BJ (cell line): ENCODE measurements around the gene ARHGAP23. TPM values are rescaled to one million over a fixed set of nuclear protein-coding genes. Genes with fewer than 3 reads are reported as not detected.
A peak's percentile ranks its signal among the peaks of the same experiment; 100 is the strongest.

Experiments used
- CTCF ChIA-PET: fragments of 350-600 bp; formaldehyde crosslinking; extraction: SDS; loops from one replicate; lab custom pipeline; 2021; ENCODE audit warnings: antibody characterized with exemption, inconsistent platforms; lab: Yijun Ruan, JAX
- POLR2A ChIA-PET: fragments of 300-600 bp; sonication (Branson Sonifier 250); formaldehyde crosslinking; extraction: SDS; loops from one replicate; lab custom pipeline; 2021; ENCODE audit warnings: antibody characterized with exemption; lab: Charles Lee
- DNase-seq: peaks from one replicate; pipeline ENCODE4 v3.0.0-alpha.2; 2011; ENCODE audit warnings: low read depth
- H3K27me3 ChIP-seq: 2 replicates; pipeline ENCODE4 v1.6.0; 2011; ENCODE audit warnings: low read length; ENCODE audit not compliant: control insufficient read depth, insufficient read depth
- H3K36me3 ChIP-seq: 2 replicates; pipeline ENCODE4 v1.5.1; 2011; ENCODE audit warnings: low read length; ENCODE audit not compliant: control insufficient read depth, insufficient read depth
- H3K4me3 ChIP-seq: 2 replicates; pipeline ENCODE4 v1.5.1; 2011; ENCODE audit warnings: low read depth, mild to moderate bottlenecking, control low read depth, low read length
- polyA plus RNA-seq: library from polyadenylated mRNA; depleted of rRNA; stranded (reverse); fragments of >200 nt; gene quantifications from 2 replicates; pipeline ENCODE4 v1.2.3, GENCODE V29; 2011
- TF ChIP-seq, protein P1 (sequence below): IDR thresholded peaks from 2 replicates; pipeline ENCODE4 v1.5.1; 2011; ENCODE audit warnings: low read depth, mild to moderate bottlenecking, control low read depth, inconsistent platforms, low read length, moderate library complexity; ENCODE audit not compliant: insufficient read depth

ARHGAP23 gene
- polyA plus RNA-seq, 1 experiment, result 17.2 TPM

DNA sequence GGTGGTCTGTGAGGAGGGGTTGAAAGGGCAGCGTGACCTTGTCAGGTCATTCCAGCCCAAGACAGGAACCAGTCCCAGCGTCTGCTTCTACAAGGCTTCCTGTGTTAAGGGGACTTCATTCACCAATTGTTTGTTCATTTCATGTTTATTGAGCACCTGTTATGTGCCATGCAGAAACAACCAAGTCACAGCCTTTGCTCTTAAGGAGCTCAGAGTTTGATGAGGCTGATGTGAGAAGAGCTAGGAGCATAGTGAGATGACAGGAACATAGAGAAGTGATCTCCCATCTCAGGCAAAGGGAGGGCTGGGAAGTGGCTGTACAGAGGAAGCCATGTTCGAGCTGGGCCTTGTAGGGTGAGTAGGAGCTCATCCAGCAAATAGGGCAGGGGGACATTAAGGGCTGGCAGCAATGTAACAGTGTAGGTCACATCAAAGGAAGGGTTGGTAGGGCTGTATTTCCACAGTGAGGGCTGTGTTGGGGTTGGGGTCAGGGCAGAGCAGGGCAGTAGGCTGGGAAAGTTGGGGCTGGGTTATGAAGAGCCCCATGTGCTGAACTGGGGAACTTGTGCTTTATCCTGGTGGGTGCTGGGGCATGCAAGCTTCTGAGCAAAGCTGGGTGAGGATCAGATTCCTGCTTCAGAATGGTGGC is 79.8 kb downstream of the ARHGAP23 start:
- peaks cover 26% of the 10 kb centered on the region for H3K36me3 ChIP-seq
- TF ChIP-seq, protein P1, sequence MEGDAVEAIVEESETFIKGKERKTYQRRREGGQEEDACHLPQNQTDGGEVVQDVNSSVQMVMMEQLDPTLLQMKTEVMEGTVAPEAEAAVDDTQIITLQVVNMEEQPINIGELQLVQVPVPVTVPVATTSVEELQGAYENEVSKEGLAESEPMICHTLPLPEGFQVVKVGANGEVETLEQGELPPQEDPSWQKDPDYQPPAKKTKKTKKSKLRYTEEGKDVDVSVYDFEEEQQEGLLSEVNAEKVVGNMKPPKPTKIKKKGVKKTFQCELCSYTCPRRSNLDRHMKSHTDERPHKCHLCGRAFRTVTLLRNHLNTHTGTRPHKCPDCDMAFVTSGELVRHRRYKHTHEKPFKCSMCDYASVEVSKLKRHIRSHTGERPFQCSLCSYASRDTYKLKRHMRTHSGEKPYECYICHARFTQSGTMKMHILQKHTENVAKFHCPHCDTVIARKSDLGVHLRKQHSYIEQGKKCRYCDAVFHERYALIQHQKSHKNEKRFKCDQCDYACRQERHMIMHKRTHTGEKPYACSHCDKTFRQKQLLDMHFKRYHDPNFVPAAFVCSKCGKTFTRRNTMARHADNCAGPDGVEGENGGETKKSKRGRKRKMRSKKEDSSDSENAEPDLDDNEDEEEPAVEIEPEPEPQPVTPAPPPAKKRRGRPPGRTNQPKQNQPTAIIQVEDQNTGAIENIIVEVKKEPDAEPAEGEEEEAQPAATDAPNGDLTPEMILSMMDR, result no peak
- CTCF ChIA-PET, result interaction anchor here (0.7 to 4.6 kb wide), 9 partner anchors 16 to 183 kb away, joined by 3 to 39 read pairs (median 4); no protein-coding TSS in a partner anchor
- POLR2A ChIA-PET, result no interaction called here
- no peaks in the 10 kb centered on the region for H3K27me3 ChIP-seq
- no peak overlapping the region for H3K4me3 ChIP-seq
- no peak for DNase-seq

DNA sequence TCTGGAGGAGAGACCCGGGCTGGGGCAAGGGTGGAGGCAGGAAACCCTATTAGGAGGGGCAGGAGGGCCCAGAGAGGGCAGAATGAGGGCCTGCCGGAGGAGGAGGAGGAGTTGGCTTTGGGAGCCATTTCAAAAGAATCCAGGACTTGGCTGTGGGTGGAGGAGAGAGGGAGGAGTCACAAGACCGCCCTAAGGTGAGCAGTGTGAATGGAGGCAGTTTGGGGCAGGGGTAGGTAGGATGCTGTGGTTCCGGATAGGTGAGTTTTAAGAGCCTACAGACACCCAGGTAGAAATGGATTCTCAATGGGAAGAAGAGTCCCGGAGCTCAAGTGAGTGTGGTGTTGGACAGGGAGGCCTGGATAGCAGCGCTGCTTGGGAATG is 80.3 kb downstream of the ARHGAP23 start:
- ChIA-PET POLR2A (no interaction called here), CTCF (interaction anchor here (0.7 to 4.6 kb wide), 20 partner anchors 9 to 183 kb away, joined by 3 to 39 read pairs (median 4); partner anchors contain the start of gene ARHGAP23)
- H3K4me3 ChIP-seq, result no peak overlapping the region
- TF ChIP-seq, protein P1, result no peak
- no peaks in the 10 kb centered on the region for H3K27me3 ChIP-seq
- DNase-seq, result no peak
- H3K36me3 ChIP-seq, result peaks cover 22% of the 10 kb centered on the region

- Histone ChIP-seq H3K36me3 (peaks cover 21% of the 10 kb centered on the region), H3K27me3 (no peaks in the 10 kb centered on the region), H3K4me3 (no peak overlapping the region)
- POLR2A ChIA-PET, result interaction anchor here (0.6 kb wide), 1 partner anchor 170 kb away, joined by 4 read pairs; no protein-coding TSS in a partner anchor
- DNase-seq, result peak; percentile 56
- TF ChIP-seq, protein P1, result peak; percentile 90
- CTCF ChIA-PET, result interaction anchor here (0.6 to 4.6 kb wide), 30 partner anchors 8 to 226 kb away, joined by 3 to 39 read pairs (median 4); partner anchors contain the start of gene ARHGAP23
Measured at GRCh38 chr17:38508954-38509771, 80.9 kb downstream of the ARHGAP23 start.

DNA sequence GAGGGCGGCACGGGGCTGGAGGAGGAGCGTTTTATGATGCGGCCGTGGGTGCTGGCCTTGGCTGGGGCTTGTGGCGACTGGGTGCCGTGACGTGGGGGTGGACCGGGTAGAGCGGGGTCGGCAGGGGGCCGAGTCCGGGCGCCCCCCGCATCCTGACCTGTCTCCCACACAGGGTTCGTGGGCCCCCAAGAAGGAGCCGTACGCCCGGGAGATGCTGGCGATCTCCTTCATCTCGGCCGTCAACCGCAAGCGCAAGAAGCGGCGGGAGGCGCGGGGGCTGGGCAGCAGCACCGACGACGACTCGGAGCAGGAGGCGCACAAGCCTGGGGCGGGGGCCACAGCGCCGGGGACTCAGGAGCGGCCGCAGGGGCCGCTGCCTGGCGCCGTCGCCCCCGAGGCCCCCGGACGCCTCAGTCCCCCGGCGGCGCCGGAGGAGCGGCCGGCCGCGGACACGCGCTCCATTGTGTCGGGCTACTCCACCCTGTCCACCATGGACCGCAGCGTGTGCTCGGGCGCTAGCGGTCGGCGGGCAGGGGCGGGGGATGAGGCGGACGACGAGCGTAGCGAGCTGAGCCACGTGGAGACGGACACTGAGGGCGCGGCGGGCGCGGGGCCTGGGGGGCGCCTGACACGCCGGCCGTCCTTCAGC is 81.6 kb downstream of the ARHGAP23 start:
- H3K36me3 ChIP-seq, result peaks cover 16% of the 10 kb centered on the region
- DNase-seq, result no peak
- CTCF ChIA-PET, result interaction anchor here (0.6 to 4.6 kb wide), 29 partner anchors 8 to 225 kb away, joined by 3 to 39 read pairs (median 4); partner anchors contain the start of gene ARHGAP23
- TF ChIP-seq, protein P1, result no peak
- POLR2A ChIA-PET, result interaction anchor here (0.6 kb wide), 1 partner anchor 170 kb away, joined by 4 read pairs; no protein-coding TSS in a partner anchor
- no peak overlapping the region for H3K4me3 ChIP-seq
- no peaks in the 10 kb centered on the region for H3K27me3 ChIP-seq
